Inferior parietal cortex (tissue), 1 donor: ENCODE data around the gene NSMCE3.

Source experiments
- DNase-seq: peaks from one replicate; pipeline ENCODE4 v3.0.0-alpha.2; 2016; ENCODE audit errors: extremely low spot score

The NSMCE3 gene

DNA sequence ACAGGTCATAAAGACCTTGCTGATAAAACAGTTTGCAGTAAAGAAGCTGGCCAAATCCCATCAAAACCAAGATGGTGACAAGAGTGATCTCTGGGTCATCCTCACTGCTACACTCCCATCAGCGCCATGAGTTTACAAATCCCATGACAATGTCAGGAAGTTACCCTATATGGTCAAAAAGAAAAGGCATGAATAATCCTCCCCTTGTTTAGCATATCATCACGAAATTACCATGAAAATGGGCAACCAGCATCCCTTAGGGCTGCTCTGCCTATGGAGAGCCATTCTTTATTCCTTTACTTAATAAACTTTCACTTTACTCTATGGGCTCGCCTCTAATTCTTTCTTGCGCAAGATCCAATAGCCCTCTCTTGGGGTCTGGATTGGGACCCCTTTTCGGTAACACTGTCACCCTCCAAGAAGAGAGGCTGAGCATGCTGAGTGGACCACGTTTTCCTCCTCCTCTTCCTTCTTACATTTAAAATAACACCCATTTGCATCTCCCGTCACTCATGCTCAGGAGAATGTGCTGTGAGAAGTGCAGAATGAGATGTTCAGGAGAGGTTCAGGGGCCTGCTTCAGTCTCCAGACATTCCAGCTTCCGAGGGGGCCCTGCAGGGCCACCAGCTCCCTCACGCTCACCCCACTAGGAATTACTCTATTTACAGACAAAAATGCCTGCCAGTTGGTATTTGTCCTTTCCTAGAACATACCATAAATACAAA is 47.3 kb downstream of the NSMCE3 start:
- DNase-seq: no peak

- DNase-seq: peak; percentile 62
Measured at GRCh38 chr15:29220852-29221251, 48.8 kb downstream of the NSMCE3 start.

DNA sequence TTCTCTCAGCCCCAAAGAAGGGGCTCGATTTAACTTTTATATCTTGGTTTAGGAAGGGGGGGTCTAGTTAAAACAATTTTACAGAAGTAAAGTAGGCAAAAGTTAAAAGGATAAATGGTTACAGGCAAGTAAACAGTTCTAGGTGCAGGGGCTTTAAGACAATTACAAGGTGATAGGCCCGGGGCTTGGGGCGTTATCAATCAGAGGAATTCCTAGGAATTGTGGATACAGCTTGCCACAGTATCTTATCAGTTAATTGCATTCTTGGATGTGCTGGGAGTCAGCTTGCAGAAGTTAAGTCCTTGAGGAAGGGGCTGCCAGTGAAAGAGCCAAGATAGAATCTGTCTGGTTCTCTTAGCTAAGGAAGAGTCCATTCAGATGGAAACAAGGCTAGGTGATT is 52.7 kb downstream of the NSMCE3 start:
- no peak for DNase-seq
